PC-3 (cell line): ENCODE results near the gene ZNF462.

Experiments used
- CTCF ChIP-seq: fragments of 300-600 bp; sonication (generic); conservative IDR thresholded peaks from 2 replicates; pipeline ENCODE4 v1.5.1; 2017; ENCODE audit warnings: antibody characterized with exemption, low read depth, mild to moderate bottlenecking, low read length
- EZH2 ChIP-seq: fragments of 300-600 bp; sonication (generic); IDR thresholded peaks from one replicate; pipeline ENCODE4 v1.6.1; 2017; ENCODE audit warnings: antibody characterized with exemption, mild to moderate bottlenecking, low read length; ENCODE audit not compliant: unreplicated experiment

GRCh38 chr9:106994463-106994862 is 131.5 kb downstream of the ZNF462 start:
- TF ChIP-seq CTCF (no peak), EZH2 (no peak)
